HG02943 (cell line): ENCODE results near the gene BACE2.

Experiments used
- ATAC-seq: cut with Tn5 transposase; IDR thresholded peaks from one replicate; pipeline ENCODE4 v1.9.1; 2021; ENCODE audit warnings: mild to moderate bottlenecking, low read depth, moderate library complexity; ENCODE audit not compliant: unreplicated experiment

The BACE2 gene

DNA sequence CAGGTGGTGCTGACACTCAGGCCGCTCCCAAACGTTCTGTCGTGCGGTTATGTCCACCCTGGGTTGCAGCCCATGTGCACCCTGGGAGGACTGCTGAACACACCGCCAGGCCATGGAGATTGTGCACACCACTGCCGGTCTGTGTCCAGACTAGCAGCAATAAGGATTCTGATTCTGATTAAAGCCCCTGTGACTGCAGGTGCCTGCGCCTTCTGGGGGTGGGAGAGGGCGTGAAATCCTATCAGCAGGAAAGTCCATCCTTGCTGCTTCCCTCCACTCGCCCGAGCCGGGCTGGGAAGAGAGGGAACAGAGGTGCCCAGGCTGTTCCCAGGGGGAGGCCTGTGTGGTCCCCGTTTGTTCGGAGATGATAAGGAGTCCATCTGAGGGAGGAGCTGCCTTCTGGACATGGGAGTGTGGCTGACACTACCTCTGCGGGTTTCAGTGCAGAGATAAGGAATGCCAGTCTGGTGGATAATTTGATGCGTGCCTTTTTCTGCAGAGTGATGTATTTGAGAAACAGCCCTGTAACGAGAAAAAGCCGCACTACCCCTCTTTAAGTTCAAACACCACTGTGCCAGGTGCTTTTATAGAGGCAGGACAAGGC is 41.2 kb downstream of the BACE2 start:
- ATAC-seq = no peak

DNA sequence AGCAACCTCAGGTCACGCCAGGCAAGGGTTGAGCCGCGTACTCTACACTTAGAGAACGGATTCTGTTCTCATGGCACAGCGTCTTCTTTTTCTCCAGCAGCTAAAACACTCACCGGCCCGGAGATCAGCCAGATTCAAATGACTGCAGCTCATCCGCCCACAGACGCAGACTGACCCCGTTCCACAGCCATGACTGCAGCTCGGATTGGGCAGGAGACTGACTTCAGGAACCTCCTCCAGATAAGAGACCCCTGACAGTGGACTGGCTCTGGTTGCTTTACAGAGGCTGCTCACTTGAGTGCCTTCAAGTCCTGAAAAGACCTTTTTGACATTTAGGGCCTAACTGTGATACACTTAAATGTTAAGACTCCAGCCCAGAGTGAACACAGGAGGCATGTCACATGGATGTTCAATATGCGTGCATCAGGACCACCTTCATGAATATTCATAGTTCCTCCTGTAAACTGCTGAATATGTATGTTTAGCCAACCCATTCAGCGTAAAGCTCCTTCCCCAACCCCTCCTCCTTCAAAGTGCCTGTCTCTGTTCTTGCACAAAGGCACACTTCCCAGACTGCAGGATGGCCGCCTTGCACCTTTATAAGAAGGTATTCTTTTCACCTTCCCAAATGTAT is 42.6 kb downstream of the BACE2 start:
- ATAC-seq = no peak

DNA sequence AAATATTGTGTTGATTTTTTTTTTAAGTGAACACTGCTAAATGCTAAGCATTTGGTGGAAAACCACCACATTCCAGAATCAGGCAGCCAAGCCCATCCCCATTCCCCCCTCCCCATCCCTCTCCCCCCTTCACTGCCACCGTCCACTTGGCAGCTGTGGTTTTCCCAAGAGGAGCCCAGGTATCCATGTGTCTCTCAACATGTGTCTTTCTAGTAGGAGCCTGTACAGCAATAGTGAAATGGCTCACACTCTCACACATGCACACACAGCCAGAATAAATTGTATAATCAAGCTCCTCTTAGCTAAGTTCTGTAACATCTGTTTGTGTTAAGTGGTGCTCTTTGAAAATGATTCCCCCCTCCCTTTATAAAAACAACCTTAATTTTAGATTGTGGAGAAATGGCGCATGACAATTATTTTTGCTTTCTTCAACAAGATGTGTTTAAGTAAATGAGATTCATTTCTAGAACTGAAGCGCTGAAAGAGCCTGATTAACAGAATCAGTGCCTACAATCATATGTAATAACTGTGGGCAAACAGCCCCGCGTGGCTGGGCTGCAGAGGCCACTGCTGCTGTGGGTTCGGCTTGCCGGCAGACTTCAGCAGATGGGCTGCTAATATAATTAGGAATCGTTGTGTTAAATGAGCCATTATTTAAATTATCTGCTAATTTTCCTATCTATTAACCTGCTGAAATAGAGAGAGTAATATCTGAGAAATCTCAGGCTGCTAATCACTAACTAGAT is 43.3 kb downstream of the BACE2 start:
- no peak for ATAC-seq

DNA sequence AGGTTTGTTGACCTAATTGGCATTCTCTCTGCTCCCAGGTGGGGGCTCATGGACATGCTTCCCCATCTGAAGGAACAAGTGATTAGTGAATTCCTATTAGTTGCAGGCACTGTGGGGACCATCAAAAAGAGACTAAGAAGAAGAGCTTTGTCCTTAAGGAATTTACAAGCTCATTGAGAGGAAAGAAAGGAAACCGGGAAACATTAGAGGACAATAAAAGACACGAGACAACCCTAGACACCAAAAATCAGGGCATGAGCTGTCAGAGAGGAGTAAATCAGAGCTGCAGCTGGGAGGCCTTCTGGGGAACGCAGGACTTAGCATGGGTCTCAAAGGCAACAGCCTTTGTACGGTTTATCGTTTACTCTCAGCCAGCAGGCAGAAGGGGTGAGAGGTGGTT is 45.1 kb downstream of the BACE2 start:
- ATAC-seq = no peak

DNA sequence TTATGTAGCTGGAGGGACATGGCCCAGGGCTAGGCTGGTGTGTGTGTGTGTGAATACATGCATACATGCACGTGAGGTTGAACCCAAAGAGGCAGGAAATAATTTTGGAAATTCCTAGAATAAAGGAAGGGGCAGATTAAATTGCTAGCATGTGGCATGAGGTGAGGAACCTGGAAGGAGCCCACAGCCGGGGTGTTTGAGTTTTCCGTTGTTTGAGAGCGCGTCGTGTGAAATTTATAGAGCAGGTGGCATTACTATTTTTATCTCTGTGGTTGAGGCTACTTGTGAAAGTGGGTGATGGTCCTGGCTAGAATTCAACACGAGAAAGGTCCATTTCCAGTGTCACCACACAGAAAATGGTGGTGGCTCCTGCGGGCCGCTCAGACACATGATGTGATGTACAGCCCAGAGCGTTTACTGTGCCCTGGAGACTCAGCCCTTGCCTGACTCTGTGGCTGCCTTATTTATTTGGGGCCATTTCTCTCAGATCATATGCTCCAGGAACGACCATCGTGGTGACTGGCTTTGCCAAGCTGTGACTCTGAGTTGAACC is 48.0 kb downstream of the BACE2 start:
- ATAC-seq = no peak

DNA sequence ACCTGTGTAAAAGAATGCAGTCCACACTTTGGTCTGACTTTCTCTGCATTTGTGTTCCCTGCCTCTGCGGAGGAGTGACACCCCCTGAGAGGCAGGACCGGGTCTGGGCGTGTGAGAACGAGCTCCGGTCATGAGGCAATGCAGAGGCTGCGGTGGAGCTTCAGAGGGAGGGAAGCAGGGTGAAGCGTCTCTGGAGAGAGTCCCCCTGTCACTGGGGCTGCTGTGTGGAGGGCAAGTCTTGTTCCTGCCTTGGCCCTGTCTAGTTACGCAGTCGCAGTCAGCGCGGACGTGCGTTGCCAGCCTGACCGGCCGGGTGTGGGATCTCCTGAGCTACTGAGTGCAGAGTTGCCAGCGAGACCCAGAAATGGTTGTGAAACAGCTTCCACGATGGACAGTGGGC is 48.5 kb downstream of the BACE2 start:
- ATAC-seq = no peak

DNA sequence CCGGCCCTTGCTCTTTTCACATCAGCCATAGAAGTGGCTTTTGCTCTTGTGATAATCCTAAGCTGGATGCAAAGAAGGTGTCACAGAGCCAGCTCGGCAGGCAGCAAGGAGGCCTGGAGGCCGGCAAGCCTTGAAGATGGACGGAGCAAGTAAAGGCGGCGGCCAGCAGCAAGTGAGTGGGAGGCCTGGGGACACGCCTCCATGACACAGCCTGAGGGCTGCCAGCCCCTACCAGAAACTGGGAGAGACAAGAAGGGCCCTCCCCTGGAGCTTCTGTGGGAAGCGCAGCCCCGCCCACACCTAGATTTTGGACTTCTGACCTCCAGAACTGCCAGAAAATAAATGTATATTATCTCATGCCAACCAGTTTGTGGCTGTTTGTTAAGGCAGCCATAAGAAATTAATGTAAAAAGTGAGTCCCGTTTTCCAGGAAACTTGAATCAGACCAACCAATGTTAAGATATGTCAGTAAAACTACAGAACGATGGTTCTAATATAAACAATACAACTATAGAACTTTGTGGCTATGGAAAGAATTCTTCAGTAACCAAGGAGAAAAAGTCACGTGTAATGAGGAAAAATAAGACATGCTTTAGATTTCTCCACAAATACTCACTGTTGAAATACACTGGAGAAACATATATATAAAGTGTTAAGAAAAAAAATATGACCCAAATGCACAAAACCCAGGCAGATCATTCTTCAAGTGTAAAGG is 49.9 kb downstream of the BACE2 start:
- no peak for ATAC-seq

GRCh38 chr21:41219498-41220207 is 51.7 kb downstream of the BACE2 start:
- ATAC-seq = no peak

DNA sequence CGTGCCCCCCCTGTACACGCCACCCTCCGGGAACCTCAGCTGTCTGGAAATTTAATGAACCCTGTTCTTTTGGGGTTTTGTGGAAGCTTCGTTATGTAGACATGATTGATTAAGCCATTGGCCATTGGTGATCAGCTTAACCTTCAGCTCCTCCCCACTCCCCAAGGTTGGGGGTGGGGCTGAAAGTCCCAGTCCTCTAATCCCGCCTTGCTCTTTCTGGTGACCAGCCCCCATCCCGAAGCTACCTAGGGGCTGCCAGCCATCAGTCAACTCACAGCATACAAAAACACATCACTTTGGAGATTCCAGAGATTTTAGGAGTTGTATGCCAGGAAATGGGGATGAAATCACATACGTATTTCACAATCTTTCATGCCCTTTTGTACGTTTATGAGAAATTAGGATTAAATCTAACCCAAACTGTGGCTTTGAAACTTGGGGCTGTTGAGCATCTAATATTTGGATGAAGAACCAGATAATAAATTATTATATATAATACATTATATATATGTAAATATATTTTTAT is 52.3 kb downstream of the BACE2 start:
- ATAC-seq = no peak

DNA sequence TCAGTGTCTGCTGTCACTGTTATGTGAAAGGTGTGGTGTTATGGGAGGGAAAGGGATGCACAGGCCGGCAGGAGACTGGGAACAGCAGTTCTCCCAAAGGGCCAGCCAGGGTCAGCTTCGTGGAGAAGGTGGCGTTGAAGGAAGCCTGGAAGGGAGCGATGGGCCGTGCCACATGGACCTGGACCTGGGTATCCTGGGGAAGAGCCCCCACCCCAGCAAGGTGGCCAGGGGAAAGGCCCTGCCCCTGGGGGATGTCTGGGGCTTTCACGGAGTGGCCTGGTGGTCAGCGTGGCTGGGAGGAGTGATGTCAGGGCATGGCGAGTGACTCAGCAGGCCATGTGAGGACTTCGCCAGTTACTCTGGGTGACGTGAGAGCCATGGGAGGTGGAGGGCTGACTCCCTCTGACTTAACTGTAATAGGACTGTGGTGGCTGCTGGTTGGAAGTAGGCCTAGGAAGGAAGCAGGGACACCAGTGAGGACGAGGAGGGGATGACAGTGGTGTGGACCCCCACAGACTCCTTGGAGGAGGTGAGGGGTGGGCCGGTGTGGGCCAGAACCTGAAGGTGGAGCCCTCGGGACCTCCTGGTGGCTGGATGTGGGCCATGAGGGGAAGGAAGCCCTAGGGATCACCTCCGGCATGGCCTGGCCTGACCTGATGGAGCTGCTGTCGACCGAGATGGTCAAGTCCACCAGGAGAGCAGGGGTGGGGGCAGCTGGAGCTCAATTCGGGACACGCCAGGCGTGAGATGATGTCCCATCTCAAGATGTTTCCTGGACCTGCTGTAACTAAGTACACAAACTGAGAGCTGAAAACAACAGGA is 54.5 kb downstream of the BACE2 start:
- no peak for ATAC-seq

DNA sequence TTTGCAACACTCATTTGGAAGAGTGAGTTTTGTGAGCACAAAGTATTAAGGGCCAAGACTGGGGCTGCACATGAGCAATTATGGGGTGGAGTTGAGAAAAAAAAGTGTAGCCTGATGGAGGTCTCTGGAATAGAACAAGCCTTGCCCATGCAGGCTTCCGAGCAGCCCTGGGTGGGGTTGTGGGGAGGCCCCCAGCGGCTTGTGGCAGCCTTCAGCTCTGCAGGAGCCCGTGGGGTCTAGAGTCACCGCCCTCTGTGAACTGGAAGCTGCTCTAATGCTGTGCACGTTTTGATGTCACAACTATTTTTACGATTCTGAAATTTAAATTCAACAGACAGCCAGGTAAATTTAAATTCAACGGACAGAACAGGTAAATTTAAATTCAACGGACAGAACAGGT is 58.9 kb downstream of the BACE2 start:
- ATAC-seq = no peak

GRCh38 chr21:41227357-41228005 is 59.5 kb downstream of the BACE2 start:
- no peak for ATAC-seq

DNA sequence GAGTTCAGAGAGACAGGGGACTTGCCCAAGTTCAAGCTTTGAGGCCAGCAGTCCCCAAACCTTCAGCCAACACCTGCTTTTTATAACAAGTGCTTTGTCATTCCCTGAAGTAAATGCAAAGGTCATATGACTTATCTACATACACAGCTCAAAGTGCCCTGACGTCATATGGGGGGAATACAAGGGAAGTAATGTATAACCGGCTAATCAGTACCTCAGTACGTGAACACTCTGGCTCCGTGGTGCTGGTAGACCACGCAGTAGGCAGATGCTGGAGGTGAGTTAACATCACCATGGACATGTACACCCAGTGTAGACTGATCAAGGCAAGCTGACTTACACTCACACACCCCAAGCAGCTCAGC is 60.0 kb downstream of the BACE2 start:
- ATAC-seq = no peak

- ATAC-seq = no peak
These were observed 60.5 kb downstream of the BACE2 start for GRCh38 chr21:41228492-41228891.

- no peak for ATAC-seq
These were observed 61.0 kb downstream of the BACE2 start for GRCh38 chr21:41228958-41229357.

DNA sequence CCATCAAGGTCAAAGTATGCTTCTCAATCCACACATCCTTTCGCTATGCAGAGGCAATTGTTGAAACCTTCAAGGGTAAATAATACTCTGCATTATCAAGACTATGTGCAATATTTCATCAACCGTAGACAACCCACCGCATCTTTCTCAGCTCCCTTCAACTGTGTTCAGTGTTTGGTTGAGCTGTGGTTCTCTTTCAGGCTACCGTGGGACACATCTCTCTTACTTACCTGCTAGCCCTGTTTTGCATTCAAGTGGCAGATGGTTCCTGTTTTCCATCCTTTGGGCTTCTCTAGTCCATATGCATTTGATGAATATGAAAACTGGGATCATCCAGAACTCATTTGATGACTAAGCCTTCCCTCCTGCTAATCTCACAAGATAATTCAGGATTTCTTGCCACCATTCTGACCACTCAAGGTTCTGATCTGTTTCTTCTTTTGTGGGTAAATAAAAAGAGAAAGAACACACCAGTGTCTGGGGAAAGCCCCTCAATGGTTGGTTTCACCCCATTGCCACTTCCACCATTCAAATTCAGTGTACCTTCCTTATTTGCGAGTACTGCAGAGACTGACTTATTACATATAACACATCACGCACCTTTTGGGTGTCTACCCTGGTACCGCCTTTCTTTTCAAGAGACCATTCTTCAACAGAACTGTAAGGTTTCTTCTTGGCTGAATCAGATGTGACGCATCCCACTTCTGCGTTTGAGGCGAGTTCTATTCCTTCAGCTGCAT is 61.7 kb downstream of the BACE2 start:
- ATAC-seq = no peak

DNA sequence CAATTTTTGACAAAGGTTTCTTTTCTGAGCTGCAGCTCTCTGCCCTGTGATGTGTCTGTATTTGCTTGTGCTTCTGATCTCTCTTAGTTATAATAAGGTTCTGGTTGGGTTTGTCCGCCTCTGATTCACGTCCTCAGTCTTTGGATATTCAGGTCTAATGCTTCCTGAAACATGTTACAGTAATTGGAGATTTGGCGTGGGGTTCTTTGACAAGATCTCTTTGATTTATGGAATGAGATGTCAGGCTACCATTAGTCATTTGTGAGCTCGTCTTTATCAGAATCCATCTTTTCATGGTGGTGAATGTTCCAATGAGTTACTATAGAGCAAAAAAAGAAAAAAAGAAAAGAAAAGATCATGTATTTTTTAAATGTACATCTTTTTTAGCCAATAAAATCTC is 62.5 kb downstream of the BACE2 start:
- ATAC-seq = no peak

- no peak for ATAC-seq
These were observed 63.1 kb downstream of the BACE2 start for GRCh38 chr21:41231060-41231459.
